Epidermal melanocyte (primary cell): ENCODE measurements around the gene TMEM17.
"Not testable (repeated sequence)": the region's sequence is repeated elsewhere in the genome, so short reads cannot be mapped to it uniquely, and the experiment has no call there.

Experiments
- DNase-seq: peaks from one replicate; pipeline ENCODE4 v3.0.0; 2011; ENCODE audit warnings: low spot score; ENCODE audit not compliant: insufficient read length

The TMEM17 gene, protein sequence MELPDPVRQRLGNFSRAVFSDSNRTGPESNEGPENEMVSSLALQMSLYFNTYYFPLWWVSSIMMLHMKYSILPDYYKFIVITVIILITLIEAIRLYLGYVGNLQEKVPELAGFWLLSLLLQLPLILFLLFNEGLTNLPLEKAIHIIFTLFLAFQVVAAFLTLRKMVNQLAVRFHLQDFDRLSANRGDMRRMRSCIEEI

DNA sequence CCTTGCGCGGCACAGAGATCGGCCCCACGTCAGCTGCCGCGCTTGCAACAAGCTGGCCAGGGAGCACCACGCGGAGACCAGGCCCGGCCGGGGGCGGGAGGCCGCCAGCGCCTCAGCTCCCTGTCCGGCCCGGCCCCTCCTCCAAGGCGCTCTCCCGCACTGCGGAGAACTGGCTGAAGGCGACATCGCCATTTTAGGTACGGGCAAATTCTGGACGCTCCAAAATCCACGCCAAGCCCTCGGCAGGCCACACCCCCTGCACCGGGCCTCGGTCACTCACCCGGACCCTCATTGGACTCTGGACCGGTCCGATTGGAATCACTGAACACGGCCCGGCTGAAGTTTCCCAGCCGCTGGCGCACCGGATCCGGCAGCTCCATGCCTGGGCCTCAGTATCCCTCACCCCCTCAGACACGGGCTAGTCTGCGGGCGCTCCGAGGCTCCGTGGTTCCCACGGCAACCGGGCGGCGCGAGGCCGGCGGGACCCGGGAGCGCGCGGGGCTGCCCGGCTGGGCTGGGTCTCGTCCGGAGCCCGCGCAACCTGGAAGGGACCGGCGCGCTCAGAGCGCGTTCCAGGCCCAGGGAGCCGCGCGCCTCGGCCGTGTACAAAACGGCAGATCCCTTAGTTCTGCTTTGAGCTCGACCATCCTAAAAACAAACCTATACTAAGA is at the start of gene TMEM17:
TMEM17 (minus strand) TSS at position 446 of the 671 bp plus-strand sequence; CDS start at position 380, 66 bp downstream.
- peak; percentile 69 for DNase-seq

DNA sequence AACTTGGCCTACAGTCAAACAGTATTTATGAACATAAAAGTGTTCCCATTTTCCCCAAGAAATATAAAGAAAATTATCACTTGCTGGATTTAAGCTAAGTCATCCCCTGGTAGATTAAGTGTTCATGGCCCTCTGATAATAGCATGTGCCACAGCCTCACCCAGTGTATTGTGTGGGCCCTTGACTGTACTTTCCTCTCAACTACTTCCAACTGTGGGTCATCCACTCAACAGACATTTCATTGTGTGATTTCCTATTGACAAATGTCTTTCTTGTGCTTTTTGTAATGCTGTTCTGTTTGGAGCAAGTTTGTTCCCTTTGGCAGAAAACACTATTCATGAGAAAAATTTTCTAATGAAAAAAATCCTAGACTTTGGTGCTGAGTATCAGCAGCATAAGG is 48.4 kb upstream of the TMEM17 start:
- DNase-seq = no peak

DNA sequence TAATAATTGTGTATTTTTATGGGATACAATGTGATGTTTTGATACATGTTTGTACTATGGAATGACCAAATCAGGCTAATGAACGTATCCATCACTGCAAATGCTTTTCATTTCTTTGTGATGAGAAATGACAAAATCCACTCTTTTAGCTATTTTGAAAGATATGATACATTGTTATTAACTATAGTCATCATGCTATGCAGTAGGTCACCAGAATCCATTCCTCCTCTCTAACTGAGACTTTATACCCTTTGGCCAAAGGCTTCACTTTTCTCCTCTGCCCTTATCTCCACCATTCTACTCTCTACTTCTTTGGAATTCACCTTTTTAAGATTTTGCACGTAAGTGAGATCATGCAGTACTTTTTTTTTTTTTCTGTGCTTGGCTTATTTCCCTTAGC is 44.5 kb upstream of the TMEM17 start:
- no peak for DNase-seq

DNA sequence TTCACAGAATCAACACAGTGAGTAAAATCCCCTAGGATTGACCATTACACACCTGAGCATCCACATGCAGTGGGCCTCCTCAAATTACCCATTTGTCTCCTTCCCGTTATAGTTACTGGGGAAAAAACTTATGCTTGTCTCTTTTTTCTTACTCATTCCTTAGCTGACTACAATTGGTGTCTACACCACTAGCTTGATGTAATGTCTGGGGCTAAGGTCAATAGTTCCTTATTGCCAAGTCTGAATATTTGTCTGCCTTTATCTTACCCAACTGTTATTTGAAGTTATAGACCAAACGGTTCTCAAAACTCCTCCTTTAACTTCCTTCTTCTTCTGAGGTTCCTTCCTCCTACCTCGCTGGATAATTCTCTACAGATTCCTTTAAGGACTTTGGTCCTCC is 41.9 kb upstream of the TMEM17 start:
- no peak for DNase-seq

- no peak for DNase-seq
These were observed 39.3 kb upstream of the TMEM17 start for GRCh38 chr2:62545261-62545660.

- DNase-seq = no peak
These were observed 34.6 kb upstream of the TMEM17 start for GRCh38 chr2:62540408-62541168.

GRCh38 chr2:62539606-62540407 is 33.8 kb upstream of the TMEM17 start:
- DNase-seq = no peak

DNA sequence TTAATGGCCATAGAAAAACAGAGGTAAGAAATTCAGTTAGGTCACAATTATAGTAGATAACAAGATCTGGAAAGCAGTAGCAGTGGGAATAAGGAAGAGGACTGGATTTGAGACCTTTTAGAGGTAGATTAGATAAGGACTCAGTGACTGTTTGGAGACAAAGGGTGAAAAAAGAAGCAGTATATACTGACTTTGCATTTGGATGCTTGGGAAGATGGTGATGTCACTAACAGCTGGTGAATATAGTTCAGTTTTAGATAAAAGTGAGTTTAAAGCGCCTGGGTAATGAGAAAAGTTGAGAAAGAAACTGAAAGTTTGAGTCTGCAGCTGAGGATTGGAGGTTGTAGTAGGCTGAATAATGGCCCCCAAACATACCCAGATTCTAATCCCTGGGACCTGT is 32.8 kb upstream of the TMEM17 start:
- no peak for DNase-seq

GRCh38 chr2:62537814-62538213 is 31.8 kb upstream of the TMEM17 start:
- no peak for DNase-seq

- DNase-seq = no peak
These were observed 31.0 kb upstream of the TMEM17 start for GRCh38 chr2:62536873-62537547.

- not testable (repeated sequence) for DNase-seq
These were observed 29.5 kb upstream of the TMEM17 start for GRCh38 chr2:62535521-62535920.

GRCh38 chr2:62531594-62531993 is 25.6 kb upstream of the TMEM17 start:
- DNase-seq = no peak

DNA sequence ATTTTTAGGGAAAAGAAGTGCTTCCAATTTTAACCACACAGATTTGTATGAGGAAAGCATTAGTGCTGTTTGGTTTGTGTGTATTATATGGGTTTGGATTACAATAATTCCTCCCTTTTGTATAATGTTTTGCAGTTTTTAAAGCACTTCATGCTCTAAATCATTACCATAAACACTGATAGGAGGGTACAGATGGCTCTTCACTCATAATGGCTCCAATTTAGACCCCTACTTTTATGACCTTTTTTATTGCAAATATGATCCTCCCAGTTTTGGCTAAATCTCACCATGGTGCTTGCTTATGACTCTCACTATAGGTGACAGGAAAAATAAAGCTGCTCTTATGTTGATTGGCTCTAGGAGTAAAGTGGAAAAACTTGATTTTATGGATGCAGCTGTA is 23.8 kb upstream of the TMEM17 start:
- DNase-seq = no peak

DNA sequence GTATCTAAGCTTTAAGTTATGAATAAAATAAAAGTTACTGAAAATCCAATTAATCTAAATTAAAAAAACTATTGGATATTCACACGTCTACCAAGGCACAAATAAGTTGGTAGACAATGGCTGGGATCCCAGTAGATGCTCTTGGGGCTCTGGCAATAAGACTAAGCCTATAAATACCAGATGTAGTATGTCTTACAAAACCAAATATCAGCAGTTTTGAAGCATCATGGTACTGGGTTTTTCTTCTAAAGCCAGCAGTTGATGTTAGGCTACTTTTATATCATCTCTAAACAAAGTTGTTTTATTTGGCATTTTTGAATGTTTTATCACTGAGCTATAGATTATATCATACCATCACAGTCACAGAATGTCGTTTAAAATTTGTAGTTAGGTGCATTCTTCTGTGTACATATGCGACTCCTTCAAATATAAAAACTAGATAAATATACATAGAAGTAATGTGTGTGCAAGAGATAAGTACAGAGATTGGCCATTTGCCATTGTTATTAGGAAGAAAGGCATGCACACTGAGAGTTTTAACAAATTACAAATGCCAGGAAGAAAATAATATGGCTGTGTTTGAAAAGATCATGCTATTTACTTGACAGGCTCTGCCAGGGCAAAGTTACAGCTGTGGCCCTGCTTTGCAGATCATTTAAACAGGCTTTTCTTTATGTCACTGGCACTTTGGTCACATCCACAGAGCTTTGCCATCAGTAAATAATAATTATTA is 21.6 kb upstream of the TMEM17 start:
- DNase-seq = no peak

- peak; percentile 24 for DNase-seq
These were observed 20.8 kb upstream of the TMEM17 start for GRCh38 chr2:62526531-62527381.

DNA sequence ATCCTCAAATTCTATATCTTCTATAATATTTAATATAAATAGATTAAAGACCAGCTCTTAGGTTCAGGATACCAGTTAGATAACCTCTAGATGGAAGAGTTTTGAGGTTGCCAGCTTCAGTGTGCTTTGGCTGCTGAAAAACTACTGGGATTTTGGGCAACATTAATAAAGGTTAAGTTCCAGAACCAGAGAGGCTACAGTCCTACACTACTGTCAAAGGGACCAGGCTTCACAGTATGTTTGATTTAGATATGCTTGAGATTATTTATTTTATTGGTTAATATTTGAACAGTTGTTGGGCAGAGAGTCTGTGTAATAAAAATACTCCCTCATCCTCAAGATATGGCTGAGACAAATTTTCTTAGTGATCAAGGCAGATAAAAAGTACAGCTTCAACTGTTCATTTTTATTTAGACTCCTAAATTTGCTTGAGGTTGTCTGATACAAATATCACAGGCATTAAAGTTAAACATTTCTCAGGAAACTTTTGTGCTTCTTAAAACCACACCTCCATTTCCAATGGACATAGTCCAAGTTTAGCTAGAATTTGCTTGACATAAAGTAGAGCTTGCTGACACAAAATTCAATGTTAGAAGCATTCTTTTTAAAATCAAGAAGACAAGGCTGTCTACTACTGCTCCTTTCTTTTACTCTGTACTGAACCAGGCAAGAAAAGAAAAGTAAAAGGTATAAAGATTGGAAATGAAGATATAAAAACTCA is 19.7 kb upstream of the TMEM17 start:
- DNase-seq = no peak

GRCh38 chr2:62524293-62524941 is 18.4 kb upstream of the TMEM17 start:
- DNase-seq = no peak

- not testable (repeated sequence) for DNase-seq
These were observed 15.1 kb upstream of the TMEM17 start for GRCh38 chr2:62521061-62521460.
